ENCODE measurements around the gene CYGB. TPM values are rescaled to one million over a fixed set of nuclear protein-coding genes. Genes with fewer than 3 reads are reported as not detected.

CYGB gene
- total and polyA plus RNA-seq, 2 of the 13 experiments (the other 11 are each of a cell fraction or from before 2014, with no cell fraction given): 18.9 to 27.1 TPM

DNA sequence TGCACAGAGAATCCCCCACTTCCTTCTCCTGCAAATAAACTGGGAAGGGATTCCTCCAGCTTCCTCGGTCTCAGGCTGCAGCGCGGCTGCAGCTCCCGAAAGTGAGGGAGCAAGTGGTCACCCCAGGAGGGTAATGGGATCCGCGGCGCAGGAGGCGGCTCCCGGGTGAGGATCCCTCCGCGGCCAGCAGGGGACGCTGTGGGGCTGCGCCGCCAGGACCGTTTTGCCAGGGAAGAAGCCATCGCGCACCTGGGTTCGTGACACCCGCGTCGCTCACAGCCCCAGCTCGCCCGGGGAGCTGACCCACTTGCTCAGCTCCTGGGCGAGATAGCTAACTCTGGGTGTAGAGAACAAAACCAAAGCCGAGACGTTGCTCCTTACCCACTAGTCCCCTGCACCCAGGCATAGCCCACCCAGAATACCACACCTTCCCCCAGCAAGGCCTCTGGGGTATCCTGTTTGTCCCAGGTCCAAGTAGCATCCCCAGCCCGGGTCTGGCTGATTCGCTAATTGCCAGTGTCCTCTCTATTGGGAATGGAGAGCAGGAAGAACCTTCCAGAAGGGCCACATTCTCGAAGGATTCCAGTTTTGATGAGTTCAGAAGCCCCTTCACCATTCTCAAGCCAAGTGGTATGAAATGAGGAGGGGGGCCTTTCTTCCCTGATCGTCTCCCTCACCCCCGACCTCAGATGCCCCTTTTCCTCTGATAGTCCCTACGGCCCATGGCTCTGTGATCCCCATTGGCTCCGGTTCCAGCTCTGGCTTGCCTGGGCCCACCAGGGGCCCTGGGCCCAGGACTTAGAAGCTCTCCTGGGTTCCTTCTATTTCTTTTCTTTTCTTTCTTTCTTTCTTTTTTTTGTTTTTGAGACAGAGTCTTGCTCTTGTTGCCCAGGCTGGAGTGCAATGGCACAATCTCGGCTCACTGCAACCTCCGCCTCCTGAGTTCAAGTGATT, 14.1 kb downstream of the CYGB start (continued):
- TF ChIP-seq, protein P1, sequence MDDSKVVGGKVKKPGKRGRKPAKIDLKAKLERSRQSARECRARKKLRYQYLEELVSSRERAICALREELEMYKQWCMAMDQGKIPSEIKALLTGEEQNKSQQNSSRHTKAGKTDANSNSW (CRISPR knock-in tag; IDR thresholded peaks at IDR 0.05; ENCODE audit: borderline replicate concordance): no peak
- peak; percentile 33; the same call in 1 of the 2 replicates for TF ChIP-seq ARNT2 (CRISPR knock-in tag; IDR thresholded peaks at IDR 0.05; ENCODE audit: low read depth)
- TF ChIP-seq BORCS8-MEF2B (CRISPR knock-in tag; IDR thresholded peaks at IDR 0.05): no peak
- TF ChIP-seq ZFAT (CRISPR knock-in tag; conservative IDR thresholded peaks at IDR 0.05): 0 out of 2 replicates have a peak, but pooled peaks have one; percentile 52
- peak; percentile 77; the same call in 1 of the 2 replicates for TF ChIP-seq ZSCAN21 (CRISPR knock-in tag; IDR thresholded peaks at IDR 0.05; ENCODE audit: borderline replicate concordance)
- TF ChIP-seq, protein P2, sequence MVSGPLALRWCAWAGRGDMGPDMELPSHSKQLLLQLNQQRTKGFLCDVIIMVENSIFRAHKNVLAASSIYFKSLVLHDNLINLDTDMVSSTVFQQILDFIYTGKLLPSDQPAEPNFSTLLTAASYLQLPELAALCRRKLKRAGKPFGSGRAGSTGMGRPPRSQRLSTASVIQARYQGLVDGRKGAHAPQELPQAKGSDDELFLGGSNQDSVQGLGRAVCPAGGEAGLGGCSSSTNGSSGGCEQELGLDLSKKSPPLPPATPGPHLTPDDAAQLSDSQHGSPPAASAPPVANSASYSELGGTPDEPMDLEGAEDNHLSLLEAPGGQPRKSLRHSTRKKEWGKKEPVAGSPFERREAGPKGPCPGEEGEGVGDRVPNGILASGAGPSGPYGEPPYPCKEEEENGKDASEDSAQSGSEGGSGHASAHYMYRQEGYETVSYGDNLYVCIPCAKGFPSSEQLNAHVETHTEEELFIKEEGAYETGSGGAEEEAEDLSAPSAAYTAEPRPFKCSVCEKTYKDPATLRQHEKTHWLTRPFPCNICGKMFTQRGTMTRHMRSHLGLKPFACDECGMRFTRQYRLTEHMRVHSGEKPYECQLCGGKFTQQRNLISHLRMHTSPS (CRISPR knock-in tag; IDR thresholded peaks at IDR 0.05; ENCODE audit: low read depth): peak; percentile 76; the same call in 1 of the 2 replicates
- no peak for TF ChIP-seq FIP1L1 (IDR thresholded peaks at IDR 0.05; ENCODE audit: borderline replicate concordance, insufficient read depth, low read depth, low read length)
- TF ChIP-seq, protein P3, sequence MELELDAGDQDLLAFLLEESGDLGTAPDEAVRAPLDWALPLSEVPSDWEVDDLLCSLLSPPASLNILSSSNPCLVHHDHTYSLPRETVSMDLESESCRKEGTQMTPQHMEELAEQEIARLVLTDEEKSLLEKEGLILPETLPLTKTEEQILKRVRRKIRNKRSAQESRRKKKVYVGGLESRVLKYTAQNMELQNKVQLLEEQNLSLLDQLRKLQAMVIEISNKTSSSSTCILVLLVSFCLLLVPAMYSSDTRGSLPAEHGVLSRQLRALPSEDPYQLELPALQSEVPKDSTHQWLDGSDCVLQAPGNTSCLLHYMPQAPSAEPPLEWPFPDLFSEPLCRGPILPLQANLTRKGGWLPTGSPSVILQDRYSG (CRISPR knock-in tag; IDR thresholded peaks at IDR 0.05): no peak
- no peak for TF ChIP-seq ATAD3A (CRISPR knock-in tag; IDR thresholded peaks at IDR 0.05)
- no peak for TF ChIP-seq ZNF672 (CRISPR knock-in tag; IDR thresholded peaks at IDR 0.05)
- TF ChIP-seq EHMT2 (IDR thresholded peaks at IDR 0.05; ENCODE audit: borderline replicate concordance, low read depth, low read length): no peak
- TF ChIP-seq CEBPG (CRISPR knock-in tag; IDR thresholded peaks at IDR 0.05): peak; percentile 35; the same call in 1 of the 2 replicates
- no peak for TF ChIP-seq SP140L (CRISPR knock-in tag; IDR thresholded peaks at IDR 0.05; ENCODE audit: borderline replicate concordance)
- no peak for TF ChIP-seq JUN (CRISPR knock-in tag; IDR thresholded peaks at IDR 0.05)
- TF ChIP-seq, protein P4, sequence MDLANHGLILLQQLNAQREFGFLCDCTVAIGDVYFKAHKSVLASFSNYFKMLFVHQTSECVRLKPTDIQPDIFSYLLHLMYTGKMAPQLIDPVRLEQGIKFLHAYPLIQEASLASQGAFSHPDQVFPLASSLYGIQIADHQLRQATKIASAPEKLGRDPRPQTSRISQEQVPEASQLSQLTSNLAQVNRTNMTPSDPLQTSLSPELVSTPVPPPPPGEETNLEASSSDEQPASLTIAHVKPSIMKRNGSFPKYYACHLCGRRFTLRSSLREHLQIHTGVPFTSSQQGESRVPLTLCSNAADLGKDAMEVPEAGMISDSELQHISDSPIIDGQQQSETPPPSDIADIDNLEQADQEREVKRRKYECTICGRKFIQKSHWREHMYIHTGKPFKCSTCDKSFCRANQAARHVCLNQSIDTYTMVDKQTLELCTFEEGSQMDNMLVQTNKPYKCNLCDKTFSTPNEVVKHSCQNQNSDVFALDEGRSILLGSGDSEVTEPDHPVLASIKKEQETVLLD (CRISPR knock-in tag; IDR thresholded peaks at IDR 0.05; ENCODE audit: low read depth): no peak
- TF ChIP-seq ZNF644 (CRISPR knock-in tag; IDR thresholded peaks at IDR 0.05; ENCODE audit: low read depth): no peak
- TF ChIP-seq, protein P5, sequence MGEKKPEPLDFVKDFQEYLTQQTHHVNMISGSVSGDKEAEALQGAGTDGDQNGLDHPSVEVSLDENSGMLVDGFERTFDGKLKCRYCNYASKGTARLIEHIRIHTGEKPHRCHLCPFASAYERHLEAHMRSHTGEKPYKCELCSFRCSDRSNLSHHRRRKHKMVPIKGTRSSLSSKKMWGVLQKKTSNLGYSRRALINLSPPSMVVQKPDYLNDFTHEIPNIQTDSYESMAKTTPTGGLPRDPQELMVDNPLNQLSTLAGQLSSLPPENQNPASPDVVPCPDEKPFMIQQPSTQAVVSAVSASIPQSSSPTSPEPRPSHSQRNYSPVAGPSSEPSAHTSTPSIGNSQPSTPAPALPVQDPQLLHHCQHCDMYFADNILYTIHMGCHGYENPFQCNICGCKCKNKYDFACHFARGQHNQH (CRISPR knock-in tag; IDR thresholded peaks at IDR 0.05): peak; percentile 86; the same call in 1 of the 2 replicates
- TF ChIP-seq MLLT10 (CRISPR knock-in tag; IDR thresholded peaks at IDR 0.05): no peak
- TF ChIP-seq MXD4 (CRISPR knock-in tag; IDR thresholded peaks at IDR 0.05): 0 out of 2 replicates have a peak, but pooled peaks have one; percentile 84
